Measurements from ENCODE around the gene FGR.

DNA sequence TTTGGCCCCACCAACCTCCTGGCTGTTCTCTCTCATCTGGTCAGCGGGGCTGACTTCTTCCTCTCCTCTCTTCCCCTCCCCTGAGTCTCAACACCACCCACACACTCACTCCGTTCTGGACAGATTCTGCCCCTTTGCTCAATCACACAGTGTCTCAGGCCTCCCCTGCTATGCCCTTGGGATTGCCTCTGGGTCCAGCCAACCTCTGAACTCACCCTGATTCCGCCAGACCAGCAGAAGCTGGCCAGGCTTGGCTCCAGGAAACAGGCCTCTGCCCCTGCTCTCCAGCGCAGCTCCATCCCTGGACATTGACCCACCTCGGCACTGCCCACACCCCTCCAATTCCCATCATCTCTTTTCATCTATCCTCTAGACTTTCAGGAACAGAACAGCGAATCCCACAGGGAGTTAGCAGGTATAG, 53.2 kb downstream of the FGR start:
- TF ChIP-seq, protein P1, sequence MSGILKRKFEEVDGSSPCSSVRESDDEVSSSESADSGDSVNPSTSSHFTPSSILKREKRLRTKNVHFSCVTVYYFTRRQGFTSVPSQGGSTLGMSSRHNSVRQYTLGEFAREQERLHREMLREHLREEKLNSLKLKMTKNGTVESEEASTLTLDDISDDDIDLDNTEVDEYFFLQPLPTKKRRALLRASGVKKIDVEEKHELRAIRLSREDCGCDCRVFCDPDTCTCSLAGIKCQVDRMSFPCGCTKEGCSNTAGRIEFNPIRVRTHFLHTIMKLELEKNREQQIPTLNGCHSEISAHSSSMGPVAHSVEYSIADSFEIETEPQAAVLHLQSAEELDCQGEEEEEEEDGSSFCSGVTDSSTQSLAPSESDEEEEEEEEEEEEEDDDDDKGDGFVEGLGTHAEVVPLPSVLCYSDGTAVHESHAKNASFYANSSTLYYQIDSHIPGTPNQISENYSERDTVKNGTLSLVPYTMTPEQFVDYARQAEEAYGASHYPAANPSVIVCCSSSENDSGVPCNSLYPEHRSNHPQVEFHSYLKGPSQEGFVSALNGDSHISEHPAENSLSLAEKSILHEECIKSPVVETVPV (CRISPR knock-in tag; IDR thresholded peaks at IDR 0.05), result no peak
- TF ChIP-seq, protein P2, sequence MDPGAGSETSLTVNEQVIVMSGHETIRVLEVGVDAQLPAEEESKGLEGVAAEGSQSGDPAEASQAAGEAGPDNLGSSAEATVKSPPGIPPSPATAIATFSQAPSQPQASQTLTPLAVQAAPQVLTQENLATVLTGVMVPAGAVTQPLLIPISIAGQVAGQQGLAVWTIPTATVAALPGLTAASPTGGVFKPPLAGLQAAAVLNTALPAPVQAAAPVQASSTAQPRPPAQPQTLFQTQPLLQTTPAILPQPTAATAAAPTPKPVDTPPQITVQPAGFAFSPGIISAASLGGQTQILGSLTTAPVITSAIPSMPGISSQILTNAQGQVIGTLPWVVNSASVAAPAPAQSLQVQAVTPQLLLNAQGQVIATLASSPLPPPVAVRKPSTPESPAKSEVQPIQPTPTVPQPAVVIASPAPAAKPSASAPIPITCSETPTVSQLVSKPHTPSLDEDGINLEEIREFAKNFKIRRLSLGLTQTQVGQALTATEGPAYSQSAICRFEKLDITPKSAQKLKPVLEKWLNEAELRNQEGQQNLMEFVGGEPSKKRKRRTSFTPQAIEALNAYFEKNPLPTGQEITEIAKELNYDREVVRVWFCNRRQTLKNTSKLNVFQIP (CRISPR knock-in tag; IDR thresholded peaks at IDR 0.05; ENCODE audit: borderline replicate concordance, low read depth), result no peak
- TF ChIP-seq SNAI2 (CRISPR knock-in tag; IDR thresholded peaks at IDR 0.05), result no peak
- no peak for TF ChIP-seq CREB5 (CRISPR knock-in tag; IDR thresholded peaks at IDR 0.05; ENCODE audit: low read depth)
- no peak for TF ChIP-seq ZNF8 (CRISPR knock-in tag; IDR thresholded peaks at IDR 0.05)
- no peak for TF ChIP-seq PPARA (CRISPR knock-in tag; IDR thresholded peaks at IDR 0.05; ENCODE audit: borderline replicate concordance)
- TF ChIP-seq GLIS3 (CRISPR knock-in tag; IDR thresholded peaks at IDR 0.05), result no peak
- no peak for TF ChIP-seq TCF4 (CRISPR knock-in tag; IDR thresholded peaks at IDR 0.05; ENCODE audit: borderline replicate concordance)
- no peak for TF ChIP-seq BACH2 (CRISPR knock-in tag; IDR thresholded peaks at IDR 0.05; ENCODE audit: borderline replicate concordance)
- TF ChIP-seq ESRRG (CRISPR knock-in tag; IDR thresholded peaks at IDR 0.05), result no peak
- TF ChIP-seq ZC3H10 (CRISPR knock-in tag; IDR thresholded peaks at IDR 0.05), result no peak
- TF ChIP-seq, protein P3, sequence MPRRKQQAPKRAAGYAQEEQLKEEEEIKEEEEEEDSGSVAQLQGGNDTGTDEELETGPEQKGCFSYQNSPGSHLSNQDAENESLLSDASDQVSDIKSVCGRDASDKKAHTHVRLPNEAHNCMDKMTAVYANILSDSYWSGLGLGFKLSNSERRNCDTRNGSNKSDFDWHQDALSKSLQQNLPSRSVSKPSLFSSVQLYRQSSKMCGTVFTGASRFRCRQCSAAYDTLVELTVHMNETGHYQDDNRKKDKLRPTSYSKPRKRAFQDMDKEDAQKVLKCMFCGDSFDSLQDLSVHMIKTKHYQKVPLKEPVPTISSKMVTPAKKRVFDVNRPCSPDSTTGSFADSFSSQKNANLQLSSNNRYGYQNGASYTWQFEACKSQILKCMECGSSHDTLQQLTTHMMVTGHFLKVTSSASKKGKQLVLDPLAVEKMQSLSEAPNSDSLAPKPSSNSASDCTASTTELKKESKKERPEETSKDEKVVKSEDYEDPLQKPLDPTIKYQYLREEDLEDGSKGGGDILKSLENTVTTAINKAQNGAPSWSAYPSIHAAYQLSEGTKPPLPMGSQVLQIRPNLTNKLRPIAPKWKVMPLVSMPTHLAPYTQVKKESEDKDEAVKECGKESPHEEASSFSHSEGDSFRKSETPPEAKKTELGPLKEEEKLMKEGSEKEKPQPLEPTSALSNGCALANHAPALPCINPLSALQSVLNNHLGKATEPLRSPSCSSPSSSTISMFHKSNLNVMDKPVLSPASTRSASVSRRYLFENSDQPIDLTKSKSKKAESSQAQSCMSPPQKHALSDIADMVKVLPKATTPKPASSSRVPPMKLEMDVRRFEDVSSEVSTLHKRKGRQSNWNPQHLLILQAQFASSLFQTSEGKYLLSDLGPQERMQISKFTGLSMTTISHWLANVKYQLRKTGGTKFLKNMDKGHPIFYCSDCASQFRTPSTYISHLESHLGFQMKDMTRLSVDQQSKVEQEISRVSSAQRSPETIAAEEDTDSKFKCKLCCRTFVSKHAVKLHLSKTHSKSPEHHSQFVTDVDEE (CRISPR knock-in tag; IDR thresholded peaks at IDR 0.05), result no peak
